ENCODE results near the gene OR52W1.

OR52W1 gene

GRCh38 chr11:6197466-6198200 is 1.4 kb upstream of the OR52W1 start:
- H3K27ac ChIP-seq, result no peak overlapping the region
- H3K79me2 ChIP-seq, result no peaks in the 10 kb centered on the region
- H3K27me3 ChIP-seq (ENCODE audit: control insufficient read depth, insufficient read depth, low read length), result no peaks in the 10 kb centered on the region
- no peaks in the 10 kb centered on the region for H3K36me3 ChIP-seq (ENCODE audit: control insufficient read depth, insufficient read depth, low read length)
- H3K4me1 ChIP-seq, result no peaks in the 10 kb centered on the region
- H3K9me3 ChIP-seq (ENCODE audit: control insufficient read depth, low read length), result no peaks in the 10 kb centered on the region
- H3K9ac ChIP-seq, result no peak overlapping the region
- no peak for TF ChIP-seq CTCF (IDR thresholded peaks at IDR 0.05)
- H2AFZ ChIP-seq, result no peak overlapping the region
- H3K4me2 ChIP-seq (ENCODE audit: low read length), result no peak overlapping the region
- no peak overlapping the region for H3K4me3 ChIP-seq (ENCODE audit: low read depth, low read length)

- TF ChIP-seq CTCF (IDR thresholded peaks at IDR 0.05), result no peak
- no peaks in the 10 kb centered on the region for H3K4me1 ChIP-seq
- H2AFZ ChIP-seq, result no peak overlapping the region
- H3K36me3 ChIP-seq (ENCODE audit: control insufficient read depth, insufficient read depth, low read length), result no peaks in the 10 kb centered on the region
- no peak overlapping the region for H3K4me2 ChIP-seq (ENCODE audit: low read length)
- no peaks in the 10 kb centered on the region for H3K9me3 ChIP-seq (ENCODE audit: control insufficient read depth, low read length)
- no peak overlapping the region for H3K4me3 ChIP-seq (ENCODE audit: low read depth, low read length)
- no peaks in the 10 kb centered on the region for H3K27me3 ChIP-seq (ENCODE audit: control insufficient read depth, insufficient read depth, low read length)
- H3K79me2 ChIP-seq, result no peaks in the 10 kb centered on the region
- no peak overlapping the region for H3K27ac ChIP-seq
- no peak overlapping the region for H3K9ac ChIP-seq
These were observed 2.0 kb downstream of the OR52W1 start for GRCh38 chr11:6200975-6201374.

GRCh38 chr11:6201481-6201880 is 2.5 kb downstream of the OR52W1 start:
- no peak overlapping the region for H3K4me2 ChIP-seq (ENCODE audit: low read length)
- no peak overlapping the region for H3K9ac ChIP-seq
- no peak overlapping the region for H3K4me3 ChIP-seq (ENCODE audit: low read depth, low read length)
- no peaks in the 10 kb centered on the region for H3K27me3 ChIP-seq (ENCODE audit: control insufficient read depth, insufficient read depth, low read length)
- H3K36me3 ChIP-seq (ENCODE audit: control insufficient read depth, insufficient read depth, low read length), result no peaks in the 10 kb centered on the region
- no peaks in the 10 kb centered on the region for H3K79me2 ChIP-seq
- no peak for TF ChIP-seq CTCF (IDR thresholded peaks at IDR 0.05)
- no peak overlapping the region for H2AFZ ChIP-seq
- H3K9me3 ChIP-seq (ENCODE audit: control insufficient read depth, low read length), result no peaks in the 10 kb centered on the region
- H3K4me1 ChIP-seq, result no peaks in the 10 kb centered on the region
- H3K27ac ChIP-seq, result no peak overlapping the region

- Histone ChIP-seq H3K4me1 (no peaks in the 10 kb centered on the region), H3K9ac (no peak overlapping the region), H3K79me2 (no peaks in the 10 kb centered on the region), H3K4me3 (ENCODE audit: low read depth, low read length) (no peak overlapping the region), H3K9me3 (ENCODE audit: control insufficient read depth, low read length) (no peaks in the 10 kb centered on the region), H3K27ac (no peak overlapping the region), H2AFZ (no peak overlapping the region), H3K4me2 (ENCODE audit: low read length) (no peak overlapping the region), H3K36me3 (ENCODE audit: control insufficient read depth, insufficient read depth, low read length) (no peaks in the 10 kb centered on the region), H3K27me3 (ENCODE audit: control insufficient read depth, insufficient read depth, low read length) (no peaks in the 10 kb centered on the region)
- no peak for TF ChIP-seq CTCF (IDR thresholded peaks at IDR 0.05)
These were observed 3.0 kb downstream of the OR52W1 start for GRCh38 chr11:6202041-6202440.

GRCh38 chr11:6203327-6203726 is 4.3 kb downstream of the OR52W1 start:
- Histone ChIP-seq H3K27ac (no peak overlapping the region), H3K36me3 (ENCODE audit: control insufficient read depth, insufficient read depth, low read length) (no peaks in the 10 kb centered on the region), H3K4me2 (ENCODE audit: low read length) (no peak overlapping the region), H3K9me3 (ENCODE audit: control insufficient read depth, low read length) (no peaks in the 10 kb centered on the region), H3K9ac (no peak overlapping the region), H2AFZ (no peak overlapping the region), H3K27me3 (ENCODE audit: control insufficient read depth, insufficient read depth, low read length) (no peaks in the 10 kb centered on the region), H3K4me3 (ENCODE audit: low read depth, low read length) (no peak overlapping the region), H3K79me2 (no peaks in the 10 kb centered on the region), H3K4me1 (no peaks in the 10 kb centered on the region)
- TF ChIP-seq CTCF (IDR thresholded peaks at IDR 0.05), result no peak
